Measurements from ENCODE around the gene MOCS3.
A peak's percentile ranks its signal among the peaks of the same experiment; 100 is the strongest.

The MOCS3 gene

DNA sequence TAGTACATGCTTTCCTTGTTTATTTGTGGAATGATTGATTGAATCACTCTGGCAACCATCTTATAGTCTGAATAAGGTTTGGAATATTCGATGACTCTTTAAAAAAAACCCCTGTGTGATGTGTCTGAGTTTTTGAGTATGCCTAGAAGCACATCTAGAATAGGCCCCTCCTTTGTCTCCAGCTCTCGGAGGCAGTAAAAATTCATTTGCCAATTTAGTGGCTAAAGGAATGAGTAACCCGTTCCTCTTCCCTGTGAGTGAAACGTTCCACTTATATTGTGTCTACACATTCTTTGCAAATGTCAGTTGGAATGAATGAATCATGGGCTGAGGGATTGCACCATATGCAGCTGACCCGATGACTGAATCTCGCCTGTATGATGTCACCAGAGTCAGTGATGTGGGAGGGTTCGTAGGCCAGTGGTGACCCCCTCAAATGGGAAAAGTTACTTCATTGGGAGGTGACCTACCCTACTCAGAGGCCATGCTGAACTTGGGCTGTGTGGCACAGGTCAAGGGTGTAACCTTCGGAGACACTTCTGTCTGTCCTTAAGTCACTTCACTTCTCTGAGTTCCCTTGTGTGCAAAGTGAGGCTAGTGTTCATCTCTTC is 21.6 kb downstream of the MOCS3 start:
- Histone ChIP-seq H2AFZ (ENCODE audit: low read length) (no peak overlapping the region), H3K4me3 (ENCODE audit: low read length) (no peak overlapping the region), H4K20me1 (ENCODE audit: insufficient read depth, low read length) (no peaks in the 10 kb centered on the region), H3K9me3 (replicated peaks; ENCODE audit: insufficient read depth, low read length) (no peaks in the 10 kb centered on the region), H3F3A (ENCODE audit: insufficient read depth, low read length) (no peaks in the 10 kb centered on the region), H3K4me2 (ENCODE audit: low read depth, low read length) (no peak overlapping the region), H3K79me2 (ENCODE audit: low read length) (no peaks in the 10 kb centered on the region), H3K27me3 (replicated peaks; ENCODE audit: insufficient read depth, low read length) (peaks cover 27% of the 10 kb centered on the region), H3K27ac (ENCODE audit: low read length) (no peak overlapping the region), H3K9me2 (replicated peaks; ENCODE audit: insufficient read depth, low read length) (no peaks in the 10 kb centered on the region), H3K9ac (ENCODE audit: low read length) (no peak overlapping the region), H3K36me3 (replicated peaks; ENCODE audit: insufficient read depth, low read length) (no peaks in the 10 kb centered on the region), H3K4me1 (ENCODE audit: low read length) (no peaks in the 10 kb centered on the region)
- no peak for DNase-seq
- no peak for TF ChIP-seq EZH2phosphoT487 (IDR thresholded peaks at IDR 0.05; ENCODE audit: low read length)
- no peak for TF ChIP-seq CTCF (IDR thresholded peaks at IDR 0.05; ENCODE audit: low read length)

- H3K4me2 ChIP-seq (ENCODE audit: low read depth, low read length) = peak overlapping the region; percentile 51; the same call in 1 of the 2 replicates
- peak; percentile 56 for DNase-seq
- TF ChIP-seq CTCF (IDR thresholded peaks at IDR 0.05; ENCODE audit: low read length) (peak; percentile 87), EZH2phosphoT487 (IDR thresholded peaks at IDR 0.05; ENCODE audit: low read length) (no peak), EZH2 (optimal IDR thresholded peaks at IDR 0.05; ENCODE audit: low read depth, low read length) (no peak)
- H3K9ac ChIP-seq (ENCODE audit: low read length) = no peak overlapping the region
- H3K4me3 ChIP-seq (ENCODE audit: low read length) = no peak overlapping the region
- peaks cover 27% of the 10 kb centered on the region for H3K27me3 ChIP-seq (replicated peaks; ENCODE audit: insufficient read depth, low read length)
- no peaks in the 10 kb centered on the region for H3F3A ChIP-seq (ENCODE audit: insufficient read depth, low read length)
- H3K9me2 ChIP-seq (replicated peaks; ENCODE audit: insufficient read depth, low read length) = no peaks in the 10 kb centered on the region
- H3K4me1 ChIP-seq (ENCODE audit: low read length) = no peaks in the 10 kb centered on the region
- H3K79me2 ChIP-seq (ENCODE audit: low read length) = no peaks in the 10 kb centered on the region
- H2AFZ ChIP-seq (ENCODE audit: low read length) = no peak overlapping the region
- no peaks in the 10 kb centered on the region for H3K36me3 ChIP-seq (replicated peaks; ENCODE audit: insufficient read depth, low read length)
- H3K9me3 ChIP-seq (replicated peaks; ENCODE audit: insufficient read depth, low read length) = no peaks in the 10 kb centered on the region
- no peaks in the 10 kb centered on the region for H4K20me1 ChIP-seq (ENCODE audit: insufficient read depth, low read length)
- H3K27ac ChIP-seq (ENCODE audit: low read length) = no peak overlapping the region
Measured at GRCh38 chr20:50980851-50981713, 22.5 kb downstream of the MOCS3 start.

DNA sequence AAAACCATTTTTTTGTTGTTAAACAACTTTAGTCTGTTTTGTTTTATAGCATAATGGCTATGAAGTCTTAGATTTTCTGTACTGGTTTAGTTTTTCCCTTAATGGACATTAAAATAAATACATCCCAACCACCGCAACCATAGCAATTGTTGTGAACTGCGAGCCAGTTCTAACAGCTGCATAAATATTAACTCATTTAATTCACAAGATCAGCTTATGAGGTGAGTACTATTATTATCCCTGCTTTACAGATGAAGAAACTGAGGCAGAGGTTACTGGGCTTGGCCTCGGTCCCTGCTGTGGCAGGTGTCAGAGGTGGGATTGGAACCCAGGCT is 23.1 kb downstream of the MOCS3 start:
- Histone ChIP-seq H3K4me2 (ENCODE audit: low read depth, low read length) (no peak overlapping the region), H3F3A (ENCODE audit: insufficient read depth, low read length) (no peaks in the 10 kb centered on the region), H3K27ac (ENCODE audit: low read length) (no peak overlapping the region)

More for the DNA sequence above, 23.1 kb downstream of the MOCS3 start:
- no peaks in the 10 kb centered on the region for H3K9me2 ChIP-seq (replicated peaks; ENCODE audit: insufficient read depth, low read length)
- no peak overlapping the region for H3K4me3 ChIP-seq (ENCODE audit: low read length)
- no peak for DNase-seq
- no peaks in the 10 kb centered on the region for H4K20me1 ChIP-seq (ENCODE audit: insufficient read depth, low read length)
- no peaks in the 10 kb centered on the region for H3K36me3 ChIP-seq (replicated peaks; ENCODE audit: insufficient read depth, low read length)
- no peak overlapping the region for H2AFZ ChIP-seq (ENCODE audit: low read length)
- H3K4me1 ChIP-seq (ENCODE audit: low read length) = no peaks in the 10 kb centered on the region
- no peaks in the 10 kb centered on the region for H3K9me3 ChIP-seq (replicated peaks; ENCODE audit: insufficient read depth, low read length)
- H3K79me2 ChIP-seq (ENCODE audit: low read length) = no peaks in the 10 kb centered on the region
- peaks cover 25% of the 10 kb centered on the region for H3K27me3 ChIP-seq (replicated peaks; ENCODE audit: insufficient read depth, low read length)
- TF ChIP-seq EZH2phosphoT487 (IDR thresholded peaks at IDR 0.05; ENCODE audit: low read length) (no peak), EZH2 (optimal IDR thresholded peaks at IDR 0.05; ENCODE audit: low read depth, low read length) (no peak), CTCF (IDR thresholded peaks at IDR 0.05; ENCODE audit: low read length) (no peak)
- no peak overlapping the region for H3K9ac ChIP-seq (ENCODE audit: low read length)

Measured in MM.1S (cell line).